Spinal cord (tissue), 10 donors: ENCODE measurements around the gene RAPGEF5. TPM values are rescaled to one million over a fixed set of nuclear protein-coding genes. Genes with fewer than 3 reads are reported as not detected.

Source experiments
- DNase-seq, 6 donors: peaks; one replicate each; pipeline versions ENCODE4 v3.0.0 to v3.0.0-alpha.2; 2013 to 2015; ENCODE audit warnings: low spot score in 6 of 6, low read depth in 4 of 6
- H3K27ac ChIP-seq: one replicate; pipeline ENCODE4 v1.5.1; 2013; ENCODE audit warnings: low read depth, low read length, control low read depth
- H3K27me3 ChIP-seq: one replicate; pipeline ENCODE4 v1.6.1; 2013; ENCODE audit warnings: low read length; ENCODE audit not compliant: control insufficient read depth, insufficient read depth
- H3K36me3 ChIP-seq: one replicate; pipeline ENCODE4 v1.6.1; 2013; ENCODE audit warnings: low read length; ENCODE audit not compliant: control insufficient read depth, insufficient read depth
- H3K4me1 ChIP-seq: one replicate; pipeline ENCODE4 v1.6.1; 2013; ENCODE audit warnings: low read length; ENCODE audit not compliant: control insufficient read depth, insufficient read depth
- H3K4me3 ChIP-seq: one replicate; pipeline ENCODE4 v1.5.1; 2013; ENCODE audit warnings: low read depth, low read length, control low read depth
- H3K9me3 ChIP-seq: one replicate; pipeline ENCODE4 v1.6.1; 2013; ENCODE audit warnings: low read length; ENCODE audit not compliant: control insufficient read depth, insufficient read depth
- WGBS: methylation state at CpG from one replicate; pipeline ENCODE4 v1.1.5; 2013; ENCODE audit warnings: missing lambda C conversion rate; ENCODE audit not compliant: insufficient coverage; 5-methylcytosine and 5-hydroxymethylcytosine counted together
- polyA plus RNA-seq, 2 donors: library from polyadenylated mRNA; unstranded; fragments of 120-200 nt; gene quantifications; one replicate each; pipeline ENCODE4 v1.2.1, GENCODE V29; 2013; ENCODE audit not compliant: insufficient read length in 2 of 2
- total RNA-seq, 2 donors: library from RNA; depleted of rRNA in 1 of 2; stranded (reverse); fragments of 120-200 nt in 1 of 2; fragments of >200 nt in 1 of 2; gene quantifications; one replicate each; pipeline versions ENCODE4 v1.2.3 to v1.2.4, GENCODE V29; 2013 to 2014
- donor health status: healthy.

Gene RAPGEF5
- total and polyA plus RNA-seq, 4 donors, result 19.5 to 121 (median 48.8) TPM

GRCh38 chr7:22380333-22380732, 23.4 kb upstream of the RAPGEF5 start:
- H3K27ac ChIP-seq, result no peak overlapping the region
- H3K36me3 ChIP-seq, result no peaks in the 10 kb centered on the region
- no peak for DNase-seq
- H3K27me3 ChIP-seq, result no peaks in the 10 kb centered on the region
- H3K4me3 ChIP-seq, result no peak overlapping the region
- WGBS, result no CpG with 5 or more reads among the region's 2 CpGs
- no peaks in the 10 kb centered on the region for H3K9me3 ChIP-seq
- H3K4me1 ChIP-seq, result no peaks in the 10 kb centered on the region

GRCh38 chr7:22378199-22378980, 21.4 kb upstream of the RAPGEF5 start:
- no peak for DNase-seq
- no peaks in the 10 kb centered on the region for H3K4me1 ChIP-seq
- no peak overlapping the region for H3K27ac ChIP-seq
- no peaks in the 10 kb centered on the region for H3K36me3 ChIP-seq
- H3K9me3 ChIP-seq, result no peaks in the 10 kb centered on the region
- H3K27me3 ChIP-seq, result no peaks in the 10 kb centered on the region
- 52% methylated on average over 4 of the region's 7 CpGs for WGBS
- no peak overlapping the region for H3K4me3 ChIP-seq

GRCh38 chr7:22377703-22378102, 20.7 kb upstream of the RAPGEF5 start:
- Histone ChIP-seq H3K36me3 (no peaks in the 10 kb centered on the region), H3K27me3 (no peaks in the 10 kb centered on the region), H3K4me3 (no peak overlapping the region), H3K4me1 (no peaks in the 10 kb centered on the region), H3K9me3 (no peaks in the 10 kb centered on the region), H3K27ac (no peak overlapping the region)
- WGBS, result 60% methylated on average over 2 of the region's 2 CpGs
- DNase-seq, result peak in 1 of 6 donors; percentile 27

- Histone ChIP-seq H3K36me3 (no peaks in the 10 kb centered on the region), H3K9me3 (no peaks in the 10 kb centered on the region), H3K4me3 (no peak overlapping the region), H3K27me3 (no peaks in the 10 kb centered on the region), H3K4me1 (no peaks in the 10 kb centered on the region), H3K27ac (no peak overlapping the region)
- WGBS, result 50% methylated on average over 1 of the region's 2 CpGs
- DNase-seq, result no peak
These were observed 18.6 kb upstream of the RAPGEF5 start for GRCh38 chr7:22375359-22376048.

GRCh38 chr7:22373911-22374310, 17.0 kb upstream of the RAPGEF5 start:
- WGBS, result no CpG with 5 or more reads among the region's 2 CpGs
- no peak for DNase-seq
- no peak overlapping the region for H3K27ac ChIP-seq
- H3K9me3 ChIP-seq, result no peaks in the 10 kb centered on the region
- H3K36me3 ChIP-seq, result no peaks in the 10 kb centered on the region
- H3K4me3 ChIP-seq, result no peak overlapping the region
- no peaks in the 10 kb centered on the region for H3K4me1 ChIP-seq
- no peaks in the 10 kb centered on the region for H3K27me3 ChIP-seq

GRCh38 chr7:22373388-22373787, 16.4 kb upstream of the RAPGEF5 start:
- no peak overlapping the region for H3K27ac ChIP-seq
- 92% methylated on average over 2 of the region's 3 CpGs for WGBS

GRCh38 chr7:22372863-22373262, 15.9 kb upstream of the RAPGEF5 start:
- Histone ChIP-seq H3K4me1 (no peaks in the 10 kb centered on the region), H3K27ac (no peak overlapping the region), H3K36me3 (no peaks in the 10 kb centered on the region), H3K9me3 (no peaks in the 10 kb centered on the region), H3K4me3 (no peak overlapping the region), H3K27me3 (no peaks in the 10 kb centered on the region)
- no peak for DNase-seq
- 75% methylated on average over 2 of the region's 6 CpGs for whole genome bisulfite sequencing

More at GRCh38 chr7:22373388-22373787, 16.4 kb upstream of the RAPGEF5 start:
- Histone ChIP-seq H3K36me3 (no peaks in the 10 kb centered on the region), H3K27me3 (no peaks in the 10 kb centered on the region), H3K4me3 (no peak overlapping the region), H3K9me3 (no peaks in the 10 kb centered on the region), H3K4me1 (no peaks in the 10 kb centered on the region)
- DNase-seq, result no peak

- DNase-seq, result no peak
- H3K4me1 ChIP-seq, result no peaks in the 10 kb centered on the region
- H3K4me3 ChIP-seq, result no peak overlapping the region
- H3K9me3 ChIP-seq, result no peaks in the 10 kb centered on the region
- H3K27ac ChIP-seq, result no peak overlapping the region
- no peaks in the 10 kb centered on the region for H3K36me3 ChIP-seq
- no peaks in the 10 kb centered on the region for H3K27me3 ChIP-seq
These were observed 14.9 kb upstream of the RAPGEF5 start for GRCh38 chr7:22371878-22372277.

- Histone ChIP-seq H3K4me1 (no peaks in the 10 kb centered on the region), H3K4me3 (no peak overlapping the region), H3K27me3 (no peaks in the 10 kb centered on the region), H3K27ac (no peak overlapping the region), H3K9me3 (no peaks in the 10 kb centered on the region), H3K36me3 (no peaks in the 10 kb centered on the region)
- WGBS, result 71% methylated on average over 2 of the region's 2 CpGs
- DNase-seq, result peak in 1 of 6 donors; percentile 53
These were observed 7.9 kb upstream of the RAPGEF5 start for GRCh38 chr7:22364900-22365299.
